ENCODE data around the gene TNFSF8.

- TF ChIP-seq, protein P1, sequence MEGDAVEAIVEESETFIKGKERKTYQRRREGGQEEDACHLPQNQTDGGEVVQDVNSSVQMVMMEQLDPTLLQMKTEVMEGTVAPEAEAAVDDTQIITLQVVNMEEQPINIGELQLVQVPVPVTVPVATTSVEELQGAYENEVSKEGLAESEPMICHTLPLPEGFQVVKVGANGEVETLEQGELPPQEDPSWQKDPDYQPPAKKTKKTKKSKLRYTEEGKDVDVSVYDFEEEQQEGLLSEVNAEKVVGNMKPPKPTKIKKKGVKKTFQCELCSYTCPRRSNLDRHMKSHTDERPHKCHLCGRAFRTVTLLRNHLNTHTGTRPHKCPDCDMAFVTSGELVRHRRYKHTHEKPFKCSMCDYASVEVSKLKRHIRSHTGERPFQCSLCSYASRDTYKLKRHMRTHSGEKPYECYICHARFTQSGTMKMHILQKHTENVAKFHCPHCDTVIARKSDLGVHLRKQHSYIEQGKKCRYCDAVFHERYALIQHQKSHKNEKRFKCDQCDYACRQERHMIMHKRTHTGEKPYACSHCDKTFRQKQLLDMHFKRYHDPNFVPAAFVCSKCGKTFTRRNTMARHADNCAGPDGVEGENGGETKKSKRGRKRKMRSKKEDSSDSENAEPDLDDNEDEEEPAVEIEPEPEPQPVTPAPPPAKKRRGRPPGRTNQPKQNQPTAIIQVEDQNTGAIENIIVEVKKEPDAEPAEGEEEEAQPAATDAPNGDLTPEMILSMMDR (conservative IDR thresholded peaks at IDR 0.05; ENCODE audit: low read depth, low read length), result no peak
- peak; percentile 59 for TF ChIP-seq CEBPB (IDR thresholded peaks at IDR 0.05; ENCODE audit: low read depth, low read length)
- no peak for TF ChIP-seq USF2 (IDR thresholded peaks at IDR 0.05; ENCODE audit: low read depth, low read length)
- no peak for TF ChIP-seq MXI1 (IDR thresholded peaks at IDR 0.05; ENCODE audit: borderline replicate concordance, low read depth, low read length)
Observed at GRCh38 chr9:114895521-114895991, 34.8 kb downstream of the TNFSF8 start.

All from IMR-90 (cell line).